ENCODE measurements around the gene KDM4B.

DNA sequence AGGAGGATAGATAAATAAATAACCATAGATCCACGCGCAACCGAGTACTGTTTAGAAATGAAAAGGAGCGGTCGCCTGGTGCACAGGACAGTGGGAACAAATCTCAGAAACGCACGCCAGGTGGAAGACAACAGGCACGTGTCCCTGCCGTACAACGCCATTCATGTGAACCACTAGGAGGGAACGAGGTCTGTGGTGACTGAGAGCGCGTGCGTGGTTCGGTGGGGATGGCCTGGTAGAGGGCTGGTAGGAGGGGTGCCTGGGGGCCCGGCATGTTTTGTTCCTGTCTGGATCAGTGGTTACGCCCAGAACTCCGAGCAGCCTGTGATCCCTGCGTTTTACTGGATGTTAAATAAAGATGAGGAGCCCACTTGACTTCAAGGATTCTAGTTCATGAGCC, 111.9 kb downstream of the KDM4B start:
- no peak for TF ChIP-seq TCF12 (IDR thresholded peaks at IDR 0.05)
- no peak for TF ChIP-seq TAF1 (IDR thresholded peaks at IDR 0.05; ENCODE audit: borderline replicate concordance, low read depth, low read length)
- no peak for TF ChIP-seq RAD21 (IDR thresholded peaks at IDR 0.05; ENCODE audit: low read length)
- TF ChIP-seq RCOR1 (IDR thresholded peaks at IDR 0.05; ENCODE audit: low read length) = no peak
- no peak for TF ChIP-seq EP300 (IDR thresholded peaks at IDR 0.05; ENCODE audit: borderline replicate concordance in 1 of 2, low read depth in 1 of 2, low read length in 1 of 2)
- TF ChIP-seq, protein P1, sequence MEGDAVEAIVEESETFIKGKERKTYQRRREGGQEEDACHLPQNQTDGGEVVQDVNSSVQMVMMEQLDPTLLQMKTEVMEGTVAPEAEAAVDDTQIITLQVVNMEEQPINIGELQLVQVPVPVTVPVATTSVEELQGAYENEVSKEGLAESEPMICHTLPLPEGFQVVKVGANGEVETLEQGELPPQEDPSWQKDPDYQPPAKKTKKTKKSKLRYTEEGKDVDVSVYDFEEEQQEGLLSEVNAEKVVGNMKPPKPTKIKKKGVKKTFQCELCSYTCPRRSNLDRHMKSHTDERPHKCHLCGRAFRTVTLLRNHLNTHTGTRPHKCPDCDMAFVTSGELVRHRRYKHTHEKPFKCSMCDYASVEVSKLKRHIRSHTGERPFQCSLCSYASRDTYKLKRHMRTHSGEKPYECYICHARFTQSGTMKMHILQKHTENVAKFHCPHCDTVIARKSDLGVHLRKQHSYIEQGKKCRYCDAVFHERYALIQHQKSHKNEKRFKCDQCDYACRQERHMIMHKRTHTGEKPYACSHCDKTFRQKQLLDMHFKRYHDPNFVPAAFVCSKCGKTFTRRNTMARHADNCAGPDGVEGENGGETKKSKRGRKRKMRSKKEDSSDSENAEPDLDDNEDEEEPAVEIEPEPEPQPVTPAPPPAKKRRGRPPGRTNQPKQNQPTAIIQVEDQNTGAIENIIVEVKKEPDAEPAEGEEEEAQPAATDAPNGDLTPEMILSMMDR (IDR thresholded peaks at IDR 0.05) = no peak
- TF ChIP-seq NRF1 (IDR thresholded peaks at IDR 0.05; ENCODE audit: low read depth, low read length) = no peak
- TF ChIP-seq, protein P2, sequence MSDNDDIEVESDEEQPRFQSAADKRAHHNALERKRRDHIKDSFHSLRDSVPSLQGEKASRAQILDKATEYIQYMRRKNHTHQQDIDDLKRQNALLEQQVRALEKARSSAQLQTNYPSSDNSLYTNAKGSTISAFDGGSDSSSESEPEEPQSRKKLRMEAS (IDR thresholded peaks at IDR 0.05; ENCODE audit: low read depth) = no peak
- no peak for TF ChIP-seq JUND (IDR thresholded peaks at IDR 0.05)
- TF ChIP-seq GABPA (IDR thresholded peaks at IDR 0.05; ENCODE audit: low read depth) = no peak
- no peak for TF ChIP-seq MEF2A (IDR thresholded peaks at IDR 0.05; ENCODE audit: borderline replicate concordance, low read depth)
